Stimulated activated CD4-positive, alpha-beta T cell treated with anti-CD3 and anti-CD28 coated beads, Interleukin-15, amount 100 ng/mL, for 24 hours (primary cell): ENCODE results near the gene AIRE.
"Not testable (repeated sequence)": the region's sequence is repeated elsewhere in the genome, so short reads cannot be mapped to it uniquely, and the experiment has no call there.

Experiments
- DNase-seq: peaks from one replicate; pipeline ENCODE4 v3.0.0-alpha.2; 2020

AIRE gene

GRCh38 chr21:44338971-44339910 lies 53.6 kb downstream of the AIRE start, which contains the start of gene CFAP410:
Gene CFAP410, minus strand, starts transcription at chr21:44339390. Its CDS starts 196 bp downstream, at chr21:44339194.
- peak; percentile 95 for DNase-seq

- DNase-seq = not testable (repeated sequence)
Measured at GRCh38 chr21:44341726-44342458, 56.2 kb downstream of the AIRE start.

DNA sequence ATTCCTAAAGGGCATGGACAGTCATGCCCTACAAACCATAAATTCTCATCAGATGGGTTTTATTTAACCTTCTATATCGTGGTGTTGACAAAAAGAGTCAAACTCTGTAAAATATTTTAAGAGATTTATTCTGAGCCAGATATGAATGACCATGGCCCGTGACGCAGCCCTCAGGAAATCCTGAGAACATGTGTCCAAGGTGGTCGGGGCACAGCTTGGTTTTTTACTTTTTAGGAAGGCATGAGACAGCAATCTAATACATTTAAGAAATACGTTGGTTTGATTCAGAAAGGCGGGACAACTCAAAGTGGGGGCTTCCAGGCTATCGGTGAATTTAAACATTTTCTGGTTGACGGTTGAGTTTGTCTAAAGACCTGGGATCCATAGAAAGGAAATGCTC lies 57.3 kb downstream of the AIRE start:
- DNase-seq = not testable (repeated sequence)

DNA sequence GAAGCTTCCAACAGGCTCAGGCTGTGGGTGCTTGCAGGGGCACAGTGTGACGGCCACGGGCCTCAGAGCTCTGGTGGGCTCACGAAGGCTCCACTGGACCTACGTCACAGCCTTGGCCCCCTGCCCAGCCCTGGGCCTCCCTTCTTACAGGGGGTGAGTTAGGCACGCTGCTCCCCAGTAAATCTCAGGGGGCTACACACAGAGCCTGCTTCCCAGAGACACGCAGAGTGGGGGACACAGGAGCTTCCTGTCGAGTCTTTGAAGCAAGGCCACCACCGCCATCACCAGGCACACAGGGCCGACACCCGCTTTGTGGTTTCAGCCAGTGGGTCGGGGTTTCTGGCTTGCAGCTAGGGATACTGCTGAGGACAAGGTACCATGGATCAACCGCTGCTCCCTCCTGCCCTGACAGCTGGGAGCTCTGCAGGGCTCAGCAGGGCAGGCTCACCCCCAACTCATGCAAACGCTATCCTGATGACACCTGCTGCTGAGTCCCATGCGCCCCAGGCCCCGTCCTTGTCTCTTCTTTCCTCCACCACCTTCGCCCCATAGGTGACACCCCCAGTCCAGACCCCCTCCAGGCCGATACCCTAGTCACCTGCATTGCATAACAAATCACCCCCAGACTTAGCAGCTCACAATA lies 59.0 kb downstream of the AIRE start:
- DNase-seq = no peak

- DNase-seq = no peak
Measured at GRCh38 chr21:44345495-44345894, 59.8 kb downstream of the AIRE start.

DNA sequence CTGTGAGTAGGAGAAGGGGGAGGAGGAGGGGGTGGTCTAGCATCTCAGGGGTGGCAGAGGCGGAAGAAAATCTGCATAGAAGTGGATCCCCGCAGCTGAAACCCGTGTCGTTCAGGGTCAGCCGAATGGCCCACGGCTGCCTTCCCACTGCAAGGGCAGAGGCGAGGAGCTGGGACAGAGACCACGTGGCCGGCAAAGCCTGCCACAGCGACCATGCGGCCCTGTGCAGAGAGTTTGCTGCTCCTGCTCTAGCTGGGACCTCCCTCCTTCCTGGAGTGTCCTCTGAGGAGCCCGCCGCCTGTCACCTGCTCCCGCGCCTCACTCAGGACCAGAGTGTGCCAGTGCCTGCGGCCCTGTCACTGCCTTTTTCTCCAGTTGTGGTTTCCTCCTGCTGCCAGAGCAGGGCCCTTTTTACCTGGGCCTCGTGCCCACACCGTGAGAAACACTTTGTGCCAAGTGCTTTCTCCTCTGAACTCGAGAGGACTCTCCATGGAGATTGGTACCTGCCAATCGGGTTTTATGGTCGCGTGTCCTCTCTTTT lies 62.3 kb downstream of the AIRE start:
- DNase-seq = no peak
